Endothelial cell of umbilical vein (primary cell): ENCODE measurements around the gene POLR1H. TPM values are rescaled to one million over a fixed set of nuclear protein-coding genes. Genes with fewer than 3 reads are reported as not detected.

Experiments used
- BruUV-seq: library from RNA; stranded (reverse); fragments of 400-500 nt; replicated peaks from 2 replicates; lab custom pipeline; 2021; lab: Mats Ljungman, UMichigan
- CTCF ChIA-PET: fragments of 300-600, 350-600 bp; sonication (Branson Sonifier 250); formaldehyde crosslinking; loops from one replicate; lab custom pipeline; 2021; ENCODE audit warnings: antibody characterized with exemption, inconsistent platforms; lab: Charles Lee
- POLR2A ChIA-PET: fragments of 300-600, 350-600 bp; sonication (Branson Sonifier 250); formaldehyde crosslinking; loops from one replicate; lab custom pipeline; 2021; ENCODE audit warnings: antibody characterized with exemption, inconsistent platforms; lab: Charles Lee
- DNase-seq: peaks from one replicate; pipeline ENCODE4 v3.0.0-alpha.2; 2011; ENCODE audit warnings: low read depth, low spot score
- FAIRE-seq: peaks from 2 replicates; lab custom pipeline; 2011; peaks lifted over from hg19 to GRCh38; lab: Jason Lieb, UNC
- H2AFZ ChIP-seq: 2 replicates; pipeline ENCODE4 v1.6.0; 2012; ENCODE audit warnings: low read depth, low read length, control low read depth, inconsistent platforms
- H3K27ac ChIP-seq: 2 replicates; pipeline ENCODE4 v1.5.1; 2011; ENCODE audit warnings: low read depth, mild to moderate bottlenecking, control low read depth, low read length, moderate library complexity; ENCODE audit not compliant: insufficient read depth
- H3K27me3 ChIP-seq, 2 experiments: 2 replicates each; pipeline versions ENCODE4 v1.6.0 to v1.6.1; 2011; ENCODE audit warnings: low read length in 2 of 2, mixed read lengths in 1 of 2; ENCODE audit not compliant: control insufficient read depth in 2 of 2, insufficient read depth in 2 of 2
- H3K36me3 ChIP-seq, 2 experiments: 2 replicates in 1 of 2; 3 replicates in 1 of 2; pipeline ENCODE4 v1.5.1; 2011; ENCODE audit warnings: low read length in 2 of 2, mild to moderate bottlenecking in 1 of 2, moderate library complexity in 1 of 2; ENCODE audit not compliant: control insufficient read depth in 2 of 2, insufficient read depth in 2 of 2; ENCODE audit errors: extremely low read depth in 1 of 2
- H3K4me1 ChIP-seq: 3 replicates; pipeline ENCODE4 v1.5.1; 2011; ENCODE audit warnings: mild to moderate bottlenecking, low read length; ENCODE audit not compliant: control insufficient read depth, insufficient read depth; ENCODE audit errors: extremely low read depth
- H3K4me2 ChIP-seq: 2 replicates; pipeline ENCODE4 v1.6.1; 2011; ENCODE audit warnings: low read length, control low read depth, mixed read lengths; ENCODE audit not compliant: insufficient read depth
- H3K4me3 ChIP-seq, 3 experiments: fragments of 200-600 bp in 1 of 3; sonication (generic), shearing (Covaris generic) in 1 of 3; replicated peaks in 1 of 3; 2 replicates each; pipeline ENCODE4 v1.5.1; 2011 to 2016; ENCODE audit warnings: control low read depth in 3 of 3, low read length in 3 of 3, mild to moderate bottlenecking in 2 of 3, inconsistent platforms in 1 of 3, low read depth in 1 of 3, moderate library complexity in 1 of 3; ENCODE audit not compliant: insufficient read depth in 1 of 3
- H3K79me2 ChIP-seq: 2 replicates; pipeline ENCODE4 v1.6.0; 2012; ENCODE audit warnings: low read length, inconsistent platforms; ENCODE audit not compliant: control insufficient read depth, insufficient read depth
- H3K9ac ChIP-seq: replicated peaks from 2 replicates; pipeline ENCODE3; 2011; ENCODE audit warnings: low read length, control low read depth; ENCODE audit not compliant: insufficient read depth; ENCODE audit errors: extremely low read depth
- H3K9me1 ChIP-seq: replicated peaks from 3 replicates; pipeline ENCODE4 v1.6.0; 2011; ENCODE audit warnings: mild to moderate bottlenecking, low read length; ENCODE audit not compliant: control insufficient read depth, insufficient read depth; ENCODE audit errors: extremely low read depth
- H3K9me3 ChIP-seq: replicated peaks from 2 replicates; pipeline ENCODE4 v1.5.1; 2012; ENCODE audit warnings: low read length, inconsistent platforms; ENCODE audit not compliant: control insufficient read depth, insufficient read depth
- H4K20me1 ChIP-seq: replicated peaks from 2 replicates; pipeline ENCODE3; 2011; ENCODE audit warnings: mild to moderate bottlenecking, low read length; ENCODE audit not compliant: control insufficient read depth, insufficient read depth; ENCODE audit errors: extremely low read depth
- EZH2 ChIP-seq: IDR thresholded peaks from 2 replicates; pipeline ENCODE4 v1.6.1; 2012; ENCODE audit warnings: borderline replicate concordance, low read depth, mild to moderate bottlenecking, moderate library complexity, low read length, inconsistent platforms; ENCODE audit not compliant: severe bottlenecking
- FOS ChIP-seq: IDR thresholded peaks from 2 replicates; pipeline ENCODE4 v1.6.1; 2011; ENCODE audit warnings: mild to moderate bottlenecking, low read length, moderate library complexity, borderline replicate concordance; ENCODE audit not compliant: insufficient read depth
- GATA2 ChIP-seq: IDR thresholded peaks from 2 replicates; pipeline ENCODE4 v1.7.0; 2011; ENCODE audit warnings: low read depth, mild to moderate bottlenecking, moderate library complexity, mixed read lengths, low read length; ENCODE audit not compliant: insufficient read length, insufficient read depth
- JUN ChIP-seq: IDR thresholded peaks from 2 replicates; pipeline ENCODE4 v1.6.1; 2011; ENCODE audit warnings: borderline replicate concordance, low read depth; ENCODE audit not compliant: insufficient read length, insufficient read depth
- MAX ChIP-seq: IDR thresholded peaks from 2 replicates; pipeline ENCODE4 v1.6.1; 2011; ENCODE audit not compliant: insufficient read depth, insufficient read length
- MYC ChIP-seq: IDR thresholded peaks from one replicate; pipeline ENCODE4 v1.6.1; 2011; ENCODE audit warnings: mild to moderate bottlenecking, low read depth, low read length
- POLR2A ChIP-seq: IDR thresholded peaks from 2 replicates; pipeline ENCODE4 v1.6.1; 2012; ENCODE audit warnings: low read depth, mild to moderate bottlenecking, control low read depth, low read length
- POLR2AphosphoS5 ChIP-seq: IDR thresholded peaks from 2 replicates; pipeline ENCODE4 v1.6.1; 2012; ENCODE audit warnings: low read depth, mild to moderate bottlenecking, control low read depth, low read length, moderate library complexity; ENCODE audit not compliant: insufficient read depth
- dilution Hi-C: fragments of 300-500 bp; cut with MboI; formaldehyde crosslinking; loops from one replicate; pipeline ENCODE4 v1.15.0; 2019; ENCODE audit warnings: low sequenced_read_pairs; ENCODE audit not compliant: extremely low pct_ligation_motif_present
- intact Hi-C: fragments of 100-400 bp; cut with micrococcal nuclease; formaldehyde crosslinking; loops from one replicate; pipeline ENCODE4 v1.10.0; 2022
- polyA plus RNA-seq, 4 experiments: library from polyadenylated mRNA; depleted of rRNA in 3 of 4; stranded (reverse) in 3 of 4; unstranded in 1 of 4; fragments of >200 nt; gene quantifications; 2 replicates each; pipeline versions ENCODE4 v1.2.1 to v1.2.3, GENCODE V29; 2011 to 2012; ENCODE audit warnings: missing spikeins in 1 of 4
- total RNA-seq: library from RNA; stranded (reverse); gene quantifications from 2 replicates; pipeline ENCODE4 v1.2.3, GENCODE V29; 2021
- TF ChIP-seq, protein P1 (sequence below), 2 donors: IDR thresholded peaks; 1 replicate in 1 of 2; 2 replicates in 1 of 2; pipeline ENCODE4 v1.5.1; 2011; ENCODE audit warnings: low read length in 2 of 2, mild to moderate bottlenecking in 2 of 2, moderate library complexity in 2 of 2, control low read depth in 1 of 2, inconsistent platforms in 1 of 2, low read depth in 1 of 2; ENCODE audit not compliant: insufficient read depth in 1 of 2; ENCODE audit errors: extremely low read depth in 1 of 2

Gene POLR1H
- total and polyA plus RNA-seq, 2 donors (not counting 3 experiments of a cell fraction or from before 2014, with no cell fraction given): 32.5 to 65.3 TPM

DNA sequence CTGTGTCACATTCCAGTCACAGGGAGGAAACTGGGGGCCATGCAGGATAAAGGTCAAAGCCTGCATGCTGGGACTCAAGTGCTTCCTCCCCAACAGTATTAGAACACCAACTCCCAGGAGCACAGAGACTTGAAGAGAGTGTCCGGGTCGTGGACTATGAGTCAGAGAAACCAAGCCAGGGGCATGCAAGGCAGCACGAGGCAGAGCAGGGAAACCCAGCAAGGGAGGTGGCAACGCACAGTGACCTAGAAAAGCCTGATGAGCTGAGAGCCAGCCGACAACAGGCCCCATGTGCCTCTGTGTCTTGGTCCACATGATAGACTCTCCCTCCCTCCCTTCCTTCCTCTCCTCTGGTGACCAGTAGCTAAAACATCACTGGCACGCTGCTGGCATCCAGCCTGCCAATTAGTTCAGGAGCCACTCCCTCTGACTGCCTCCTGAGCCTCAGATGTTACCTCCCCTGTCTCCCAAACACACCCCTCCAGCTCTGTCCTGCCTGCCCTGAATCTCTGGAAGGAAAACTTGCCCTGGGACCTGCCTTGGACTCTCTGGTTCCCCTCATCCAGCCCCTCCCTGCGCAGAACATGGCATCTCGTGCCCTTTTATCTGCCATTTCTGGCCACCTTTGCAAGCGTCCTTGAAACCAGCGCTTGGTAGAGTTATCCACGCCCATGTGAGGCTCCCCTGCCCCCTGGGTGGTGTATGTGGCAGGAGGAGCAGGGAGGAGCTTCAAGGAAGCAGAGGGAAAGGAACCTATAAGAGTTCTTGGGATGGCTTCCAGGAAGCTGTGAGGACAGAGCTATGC is 30.7 kb downstream of the POLR1H start:
- no peak for FAIRE-seq
- CTCF ChIA-PET: interaction anchor here (1.0 to 3.7 kb wide), 2 partner anchors 10 to 12 kb away, joined by 3 to 18 read pairs; no protein-coding TSS in a partner anchor
- intact Hi-C loops: no loop called here

GRCh38 chr6:30092852-30093543 is 31.9 kb downstream of the POLR1H start:
- FAIRE-seq (no peak), DNase-seq (no peak)
- ChIA-PET CTCF (interaction anchor here (1.0 to 3.7 kb wide), 4 partner anchors 9 to 38 kb away, joined by 3 to 18 read pairs (median 10); no protein-coding TSS in a partner anchor), POLR2A (no interaction called here)
- Histone ChIP-seq H3K4me1 (no peaks in the 10 kb centered on the region), H3K4me2 (no peak overlapping the region), H3K27ac (no peak overlapping the region), H3K27me3 (peaks cover 13 to 35% of the 10 kb centered on the region in 2 experiments), H4K20me1 (no peaks in the 10 kb centered on the region), H3K9me1 (no peaks in the 10 kb centered on the region), H3K79me2 (no peaks in the 10 kb centered on the region), H3K36me3 (no peaks in the 10 kb centered on the region), H3K9me3 (no peaks in the 10 kb centered on the region), H2AFZ (no peak overlapping the region), H3K9ac (no peak overlapping the region), H3K4me3 (no peak overlapping the region)
- no TSS peak for BruUV-seq
- intact Hi-C loops (no loop called here), dilution Hi-C loops (no loop called here)
- TF ChIP-seq POLR2AphosphoS5 (no peak), FOS (no peak), EZH2 (no peak), GATA2 (no peak), MYC (no peak), POLR2A (no peak), JUN (no peak), MAX (no peak)
- TF ChIP-seq, protein P1, sequence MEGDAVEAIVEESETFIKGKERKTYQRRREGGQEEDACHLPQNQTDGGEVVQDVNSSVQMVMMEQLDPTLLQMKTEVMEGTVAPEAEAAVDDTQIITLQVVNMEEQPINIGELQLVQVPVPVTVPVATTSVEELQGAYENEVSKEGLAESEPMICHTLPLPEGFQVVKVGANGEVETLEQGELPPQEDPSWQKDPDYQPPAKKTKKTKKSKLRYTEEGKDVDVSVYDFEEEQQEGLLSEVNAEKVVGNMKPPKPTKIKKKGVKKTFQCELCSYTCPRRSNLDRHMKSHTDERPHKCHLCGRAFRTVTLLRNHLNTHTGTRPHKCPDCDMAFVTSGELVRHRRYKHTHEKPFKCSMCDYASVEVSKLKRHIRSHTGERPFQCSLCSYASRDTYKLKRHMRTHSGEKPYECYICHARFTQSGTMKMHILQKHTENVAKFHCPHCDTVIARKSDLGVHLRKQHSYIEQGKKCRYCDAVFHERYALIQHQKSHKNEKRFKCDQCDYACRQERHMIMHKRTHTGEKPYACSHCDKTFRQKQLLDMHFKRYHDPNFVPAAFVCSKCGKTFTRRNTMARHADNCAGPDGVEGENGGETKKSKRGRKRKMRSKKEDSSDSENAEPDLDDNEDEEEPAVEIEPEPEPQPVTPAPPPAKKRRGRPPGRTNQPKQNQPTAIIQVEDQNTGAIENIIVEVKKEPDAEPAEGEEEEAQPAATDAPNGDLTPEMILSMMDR (IDR thresholded peaks at IDR 0.05; ENCODE audit: extremely low read depth in 1 of 2, insufficient read depth in 1 of 2, low read depth in 1 of 2, low read length in 2 of 2): no peak

More for the DNA sequence above, 30.7 kb downstream of the POLR1H start:
- H3K9ac ChIP-seq: no peak overlapping the region
- TF ChIP-seq FOS (peak; percentile 21), GATA2 (no peak)
- no peaks in the 10 kb centered on the region for H3K79me2 ChIP-seq
- no peaks in the 10 kb centered on the region for H3K9me1 ChIP-seq
- no peaks in the 10 kb centered on the region for H3K4me1 ChIP-seq
- dilution Hi-C loops: no loop called here
- no TSS peak for BruUV-seq
- no peak overlapping the region for H3K4me3 ChIP-seq
- peaks cover 16 to 37% of the 10 kb centered on the region in 2 experiments for H3K27me3 ChIP-seq
- POLR2A ChIA-PET: no interaction called here
- no peak for DNase-seq
- no peak overlapping the region for H3K4me2 ChIP-seq
- no peaks in the 10 kb centered on the region for H3K9me3 ChIP-seq
- no peak overlapping the region for H3K27ac ChIP-seq
- no peaks in the 10 kb centered on the region for H3K36me3 ChIP-seq
- no peaks in the 10 kb centered on the region for H4K20me1 ChIP-seq
- H2AFZ ChIP-seq: no peak overlapping the region
